ENCODE measurements around the gene IPO13.
A peak's percentile ranks its signal among the peaks of the same experiment; 100 is the strongest.

The IPO13 gene

GRCh38 chr1:43951021-43951985 is 4.6 kb downstream of the IPO13 start:
- ATAC-seq, result no peak

- ATAC-seq, result no peak
Measured at GRCh38 chr1:43952731-43953346, 6.1 kb downstream of the IPO13 start.

GRCh38 chr1:43953361-43953760 is 6.6 kb downstream of the IPO13 start:
- no peak for ATAC-seq

- no peak for ATAC-seq
Measured at GRCh38 chr1:43954036-43954435, 7.3 kb downstream of the IPO13 start.

- ATAC-seq, result no peak
Measured at GRCh38 chr1:43956234-43956633, 9.5 kb downstream of the IPO13 start.

GRCh38 chr1:43957407-43958040 is 10.8 kb downstream of the IPO13 start:
- no peak for ATAC-seq

- no peak for ATAC-seq
Measured at GRCh38 chr1:43958351-43959255, 11.9 kb downstream of the IPO13 start.

GRCh38 chr1:43960798-43961197 is 14.0 kb downstream of the IPO13 start:
- no peak for ATAC-seq

GRCh38 chr1:43961692-43962091 is 14.9 kb downstream of the IPO13 start:
- ATAC-seq, result no peak

- no peak for ATAC-seq
Measured at GRCh38 chr1:43962324-43962723, 15.6 kb downstream of the IPO13 start.

- ATAC-seq, result no peak
Measured at GRCh38 chr1:43963006-43963405, 16.3 kb downstream of the IPO13 start.

- no peak for ATAC-seq
Measured at GRCh38 chr1:43963890-43964289, 17.1 kb downstream of the IPO13 start.

GRCh38 chr1:43965316-43965715 is 18.6 kb downstream of the IPO13 start:
- ATAC-seq, result no peak

- no peak for ATAC-seq
Measured at GRCh38 chr1:43968348-43968948, 21.7 kb downstream of the IPO13 start.

- ATAC-seq, result no peak
Measured at GRCh38 chr1:43969416-43969745, 22.6 kb downstream of the IPO13 start.

- ATAC-seq, result peak; percentile 91 to 93
Measured at GRCh38 chr1:43969746-43970466, 23.2 kb downstream of the IPO13 start, which contains the start of gene DPH2. TSS of gene DPH2 (plus strand) at chr1:43970010. CDS start at chr1:43970176, 166 bp downstream.

GRCh38 chr1:43970502-43970901 is 23.8 kb downstream of the IPO13 start:
- ATAC-seq, result no peak

- ATAC-seq, result no peak
Measured at GRCh38 chr1:43970911-43971310, 24.2 kb downstream of the IPO13 start.

- no peak for ATAC-seq
Measured at GRCh38 chr1:43971336-43971980, 24.7 kb downstream of the IPO13 start.

- ATAC-seq, result no peak
Measured at GRCh38 chr1:43973981-43974442, 27.3 kb downstream of the IPO13 start.
